Prostate gland (tissue), 2 donors: ENCODE results near the gene MARK3. TPM values are rescaled to one million over a fixed set of nuclear protein-coding genes. Genes with fewer than 3 reads are reported as not detected.
A peak's percentile ranks its signal among the peaks of the same experiment; 100 is the strongest.

Experiments used
- DNase-seq: peaks from one replicate; pipeline ENCODE4 v3.0.0-alpha.2; 2019; ENCODE audit warnings: low spot score
- H3K27ac ChIP-seq, 2 donors: fragments of 200-600 bp; sonication (generic); 2 replicates each; pipeline ENCODE4 v1.5.1; 2017 to 2019
- H3K27me3 ChIP-seq: fragments of 200-600 bp; sonication (generic); replicated peaks from 2 replicates; pipeline ENCODE4 v1.5.1; 2019; ENCODE audit not compliant: insufficient read depth
- H3K36me3 ChIP-seq, 2 donors: fragments of 200-600 bp; sonication (generic); 1 replicate in 1 of 2; 2 replicates in 1 of 2; pipeline versions ENCODE4 v1.5.1 to v1.8.1; 2017 to 2019
- H3K4me1 ChIP-seq: fragments of 200-600 bp; sonication (generic); replicated peaks from 2 replicates; pipeline ENCODE4 v1.5.1; 2019
- H3K4me3 ChIP-seq, 2 donors: fragments of 200-600 bp; sonication (generic); 2 replicates each; pipeline ENCODE4 v1.5.1; 2017 to 2019
- H3K9me3 ChIP-seq: fragments of 200-600 bp; sonication (generic); 2 replicates; pipeline ENCODE4 v1.5.1; 2017
- CTCF ChIP-seq, 4 experiments: fragments of 200-600 bp in 2 of 4; fragments of 450-650 bp in 2 of 4; sonication (generic) in 2 of 4; IDR thresholded peaks; 1 replicate in 3 of 4; 2 replicates in 1 of 4; pipeline ENCODE4 v1.5.1; 2016 to 2019; ENCODE audit warnings: antibody characterized with exemption in 4 of 4, mild to moderate bottlenecking in 2 of 4, moderate library complexity in 2 of 4
- POLR2A ChIP-seq: fragments of 450-650 bp; IDR thresholded peaks from one replicate; pipeline ENCODE4 v1.6.1; 2016; ENCODE audit warnings: antibody characterized with exemption, mild to moderate bottlenecking
- POLR2AphosphoS5 ChIP-seq: sonication (generic); formaldehyde crosslinking; IDR thresholded peaks from one replicate; pipeline ENCODE4 v1.6.1; 2017; ENCODE audit warnings: antibody characterized with exemption
- WGBS: methylation state at CpG from one replicate; pipeline ENCODE4 v1.1.5; 2018; 5-methylcytosine and 5-hydroxymethylcytosine counted together
- intact Hi-C: fragments of 100-400 bp; cut with DNase I; formaldehyde crosslinking; loops from one replicate; pipeline ENCODE4 v1.14.2; 2022
- total RNA-seq, 2 donors: library from RNA; depleted of rRNA; stranded (reverse); fragments of >200 nt; gene quantifications; one replicate each; pipeline ENCODE4 v1.1.0, GENCODE V29; 2016

MARK3 gene
- total RNA-seq, 2 donors from 2014 or later = 51.5 to 115 TPM

- H3K4me3 ChIP-seq = no peak overlapping the region
- TF ChIP-seq POLR2A (no peak), CTCF (IDR thresholded peaks at IDR 0.05) (no peak), POLR2AphosphoS5 (no peak)
Measured at GRCh38 chr14:103539056-103539825, 154.0 kb downstream of the MARK3 start.

GRCh38 chr14:103540821-103541708 lies 155.8 kb downstream of the MARK3 start:
- intact Hi-C loops = no loop called here
- TF ChIP-seq POLR2AphosphoS5 (no peak), CTCF (IDR thresholded peaks at IDR 0.05) (no peak), POLR2A (no peak)

More at GRCh38 chr14:103539056-103539825, 154.0 kb downstream of the MARK3 start:
- H3K27ac ChIP-seq = peak overlapping the region; percentile 56 to 61
- H3K36me3 ChIP-seq = no peaks in the 10 kb centered on the region
- WGBS = 76% methylated on average over 28 of the region's 28 CpGs
- intact Hi-C loops = no loop called here
- H3K4me1 ChIP-seq = peaks cover 30% of the 10 kb centered on the region
- H3K27me3 ChIP-seq = no peaks in the 10 kb centered on the region
- no peaks in the 10 kb centered on the region for H3K9me3 ChIP-seq
- no peak for DNase-seq

GRCh38 chr14:103541709-103542604 lies 156.7 kb downstream of the MARK3 start:
- WGBS = 57% methylated on average over 28 of the region's 33 CpGs
- no peak for DNase-seq
- Histone ChIP-seq H3K27me3 (no peaks in the 10 kb centered on the region), H3K4me3 (no peak overlapping the region), H3K4me1 (peaks cover 36% of the 10 kb centered on the region), H3K9me3 (no peaks in the 10 kb centered on the region), H3K27ac (peak overlapping the region; percentile 64 to 68), H3K36me3 (no peaks in the 10 kb centered on the region)
- TF ChIP-seq POLR2A = no peak
- TF ChIP-seq CTCF (IDR thresholded peaks at IDR 0.05) = no peak
- no peak for TF ChIP-seq POLR2AphosphoS5
- intact Hi-C loops = no loop called here

More at GRCh38 chr14:103540821-103541708, 155.8 kb downstream of the MARK3 start:
- Histone ChIP-seq H3K9me3 (no peaks in the 10 kb centered on the region), H3K27me3 (no peaks in the 10 kb centered on the region), H3K36me3 (no peaks in the 10 kb centered on the region), H3K4me1 (peaks cover 36% of the 10 kb centered on the region), H3K27ac (peak overlapping the region; percentile 64 to 68), H3K4me3 (no peak overlapping the region)
- no peak for DNase-seq
- WGBS = 41% methylated on average over 17 of the region's 17 CpGs

GRCh38 chr14:103542605-103543088 lies 157.4 kb downstream of the MARK3 start:
- H3K9me3 ChIP-seq = no peaks in the 10 kb centered on the region
- 10% methylated on average over 18 of the region's 18 CpGs for WGBS
- intact Hi-C loops = no loop called here
- no peak overlapping the region for H3K4me3 ChIP-seq
- H3K4me1 ChIP-seq = peaks cover 36% of the 10 kb centered on the region
- peak overlapping the region; percentile 64 to 68 for H3K27ac ChIP-seq
- TF ChIP-seq CTCF (IDR thresholded peaks at IDR 0.05) (no peak), POLR2AphosphoS5 (no peak), POLR2A (no peak)
- no peaks in the 10 kb centered on the region for H3K36me3 ChIP-seq
- H3K27me3 ChIP-seq = no peaks in the 10 kb centered on the region
- no peak for DNase-seq
